ENCODE measurements around the gene DENND2A. TPM values are rescaled to one million over a fixed set of nuclear protein-coding genes. Genes with fewer than 3 reads are reported as not detected.

DENND2A gene
- total and polyA plus RNA-seq, 3 experiments from 2014 or later, result not detected

- H3K27ac ChIP-seq (ENCODE audit: low read depth, low read length), result no peak overlapping the region
- H3K27ac Mint-ChIP-seq, result no peak overlapping the region
- H3K27me3 Mint-ChIP-seq, result peaks cover 0 to 10% of the 10 kb centered on the region in 2 donors
- peaks cover 0 to 4% (median 0%) of the 10 kb centered on the region in 3 donors for H3K4me1 Mint-ChIP-seq
- peaks cover 3% of the 10 kb centered on the region for H3K27me3 ChIP-seq (ENCODE audit: insufficient read depth, low read length, poor library complexity, severe bottlenecking)
- no peaks in the 10 kb centered on the region for H3K9me3 Mint-ChIP-seq
- H3K9me3 ChIP-seq (ENCODE audit: low read length), result no peaks in the 10 kb centered on the region
- H3K36me3 Mint-ChIP-seq, result no peaks in the 10 kb centered on the region
- ChIA-PET POLR2A (no interaction called here), CTCF (no interaction called here)
- no peak overlapping the region for H3K4me3 Mint-ChIP-seq
- no peaks in the 10 kb centered on the region for H3K36me3 ChIP-seq (ENCODE audit: insufficient read depth, low read length)
- no peaks in the 10 kb centered on the region for H3K4me1 ChIP-seq (ENCODE audit: insufficient read depth, low read length)
- H3K4me3 ChIP-seq (ENCODE audit: low read length), result no peak overlapping the region
- no peak for DNase-seq
Measured at GRCh38 chr7:140546947-140547346, 93.7 kb downstream of the DENND2A start.

GRCh38 chr7:140544388-140544826 lies 96.2 kb downstream of the DENND2A start:
- Mint-ChIP-seq H3K27ac (no peak overlapping the region), H3K36me3 (no peaks in the 10 kb centered on the region), H3K27me3 (peaks cover 1 to 14% of the 10 kb centered on the region in 2 donors), H3K4me3 (no peak overlapping the region), H3K4me1 (peaks cover 0 to 4% (median 0%) of the 10 kb centered on the region in 3 donors), H3K9me3 (no peaks in the 10 kb centered on the region)
- DNase-seq, result no peak
- Histone ChIP-seq H3K4me3 (ENCODE audit: low read length) (no peak overlapping the region), H3K36me3 (ENCODE audit: insufficient read depth, low read length) (no peaks in the 10 kb centered on the region), H3K27me3 (ENCODE audit: insufficient read depth, low read length, poor library complexity, severe bottlenecking) (peaks cover 8% of the 10 kb centered on the region), H3K4me1 (ENCODE audit: insufficient read depth, low read length) (no peaks in the 10 kb centered on the region), H3K27ac (ENCODE audit: low read depth, low read length) (no peak overlapping the region), H3K9me3 (ENCODE audit: low read length) (no peaks in the 10 kb centered on the region)
- ChIA-PET POLR2A (no interaction called here), CTCF (interaction anchor here (1.4 kb wide), 1 partner anchor 23 kb away, joined by 3 read pairs; no protein-coding TSS in a partner anchor)

DNA sequence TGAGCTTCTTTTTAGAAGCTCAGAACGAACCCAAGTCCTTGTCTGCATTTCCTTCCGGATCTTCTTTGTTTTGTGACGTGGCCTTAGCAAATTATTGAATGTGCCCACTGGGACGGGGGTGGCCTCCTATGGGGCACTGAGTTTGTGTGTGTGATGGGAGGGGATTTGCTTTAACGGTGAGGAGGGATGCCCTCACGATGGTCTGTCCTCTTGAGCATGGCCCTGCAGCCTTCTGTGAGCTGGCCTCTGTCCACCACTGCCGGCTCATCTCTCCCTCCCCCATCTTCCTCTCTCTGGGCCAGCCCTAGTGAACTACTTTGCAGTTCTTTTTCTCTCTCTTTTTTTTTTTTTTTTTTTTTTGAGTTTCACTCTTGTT lies 98.4 kb downstream of the DENND2A start:
- ChIA-PET POLR2A (no interaction called here), CTCF (no interaction called here)
- no peaks in the 10 kb centered on the region for H3K9me3 Mint-ChIP-seq
- no peak for DNase-seq
- Histone ChIP-seq H3K9me3 (ENCODE audit: low read length) (no peaks in the 10 kb centered on the region), H3K4me1 (ENCODE audit: insufficient read depth, low read length) (no peaks in the 10 kb centered on the region), H3K4me3 (ENCODE audit: low read length) (no peak overlapping the region), H3K36me3 (ENCODE audit: insufficient read depth, low read length) (no peaks in the 10 kb centered on the region), H3K27me3 (ENCODE audit: insufficient read depth, low read length, poor library complexity, severe bottlenecking) (peaks cover 8% of the 10 kb centered on the region), H3K27ac (ENCODE audit: low read depth, low read length) (no peak overlapping the region)
- H3K27ac Mint-ChIP-seq, result no peak overlapping the region
- no peaks in the 10 kb centered on the region for H3K36me3 Mint-ChIP-seq
- no peak overlapping the region for H3K4me3 Mint-ChIP-seq
- peaks cover 1 to 18% of the 10 kb centered on the region in 2 donors for H3K27me3 Mint-ChIP-seq
- peaks cover 0 to 4% (median 0%) of the 10 kb centered on the region in 3 donors for H3K4me1 Mint-ChIP-seq

DNA sequence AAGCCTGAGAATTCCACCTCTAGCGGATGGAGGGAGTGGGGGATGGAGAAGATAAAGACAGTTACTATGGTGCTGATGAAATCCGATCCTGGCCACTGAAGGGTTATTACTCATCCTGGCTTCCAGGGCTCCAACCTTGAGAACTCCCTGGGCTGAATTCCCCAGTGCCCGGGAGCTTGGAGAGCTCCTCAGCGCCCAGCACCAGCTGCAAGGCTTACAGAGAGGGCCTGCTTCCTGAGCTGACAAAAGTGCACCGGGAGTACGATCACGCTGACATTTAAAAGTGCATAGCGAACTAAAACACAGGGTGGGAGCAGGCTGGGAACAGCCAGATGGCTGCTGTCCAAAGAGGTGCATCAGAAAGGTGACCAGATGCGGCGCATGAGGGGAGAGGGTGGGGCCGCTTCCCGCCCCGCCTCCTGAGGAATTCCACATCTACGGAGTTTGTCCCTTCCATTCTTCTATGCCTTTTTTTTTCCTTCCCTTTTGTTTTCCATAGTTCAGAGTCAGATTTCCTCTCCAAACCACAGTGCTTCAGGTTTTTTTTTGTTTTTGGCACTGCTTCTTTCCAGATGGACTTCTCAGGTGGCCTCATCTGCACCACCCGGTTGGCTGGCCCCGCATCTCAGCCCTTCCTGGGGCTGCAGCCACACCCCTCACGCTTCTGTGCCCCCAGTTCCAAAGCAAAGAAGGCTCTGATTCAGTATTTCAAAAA lies 98.9 kb downstream of the DENND2A start:
- CTCF ChIA-PET, result no interaction called here
- H3K9me3 Mint-ChIP-seq, result no peaks in the 10 kb centered on the region
- peaks cover 0 to 4% (median 0%) of the 10 kb centered on the region in 3 donors for H3K4me1 Mint-ChIP-seq
- DNase-seq, result no peak
- H3K36me3 Mint-ChIP-seq, result no peaks in the 10 kb centered on the region
- H3K27ac ChIP-seq (ENCODE audit: low read depth, low read length), result no peak overlapping the region
- peak overlapping the region in 1 of 8 donors; percentile 39 for H3K27ac Mint-ChIP-seq
- peaks cover 6 to 18% of the 10 kb centered on the region in 2 donors for H3K27me3 Mint-ChIP-seq
- no peak overlapping the region for H3K4me3 ChIP-seq (ENCODE audit: low read length)
- H3K36me3 ChIP-seq (ENCODE audit: insufficient read depth, low read length), result no peaks in the 10 kb centered on the region
- no peaks in the 10 kb centered on the region for H3K9me3 ChIP-seq (ENCODE audit: low read length)
- POLR2A ChIA-PET, result no interaction called here
- no peaks in the 10 kb centered on the region for H3K4me1 ChIP-seq (ENCODE audit: insufficient read depth, low read length)
- peaks cover 8% of the 10 kb centered on the region for H3K27me3 ChIP-seq (ENCODE audit: insufficient read depth, low read length, poor library complexity, severe bottlenecking)
- H3K4me3 Mint-ChIP-seq, result no peak overlapping the region

DNA sequence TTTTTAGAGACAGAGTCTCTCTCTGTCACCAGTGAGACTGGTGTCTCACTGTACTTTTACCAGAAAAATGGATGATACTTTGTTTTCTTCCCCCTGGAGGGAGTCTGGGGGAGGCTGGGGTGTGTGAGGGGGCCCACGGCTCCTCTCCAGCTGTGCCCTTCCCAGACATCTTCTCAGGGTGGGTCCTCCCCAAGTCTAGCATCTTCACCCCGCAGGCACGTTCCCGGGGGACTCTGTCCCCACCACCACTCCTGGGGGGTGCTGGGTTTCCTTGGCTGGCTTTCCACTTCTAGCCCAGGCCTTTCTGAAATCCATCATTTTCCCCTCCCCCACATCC lies 99.5 kb downstream of the DENND2A start:
- CTCF ChIA-PET, result no interaction called here
- H3K27me3 Mint-ChIP-seq, result peaks cover 7 to 21% of the 10 kb centered on the region in 2 donors

GRCh38 chr7:140540136-140540777 lies 100.4 kb downstream of the DENND2A start:
- Histone ChIP-seq H3K36me3 (ENCODE audit: insufficient read depth, low read length) (no peaks in the 10 kb centered on the region), H3K9me3 (ENCODE audit: low read length) (no peaks in the 10 kb centered on the region), H3K4me3 (ENCODE audit: low read length) (no peak overlapping the region), H3K27me3 (ENCODE audit: insufficient read depth, low read length, poor library complexity, severe bottlenecking) (peaks cover 4% of the 10 kb centered on the region), H3K4me1 (ENCODE audit: insufficient read depth, low read length) (no peaks in the 10 kb centered on the region), H3K27ac (ENCODE audit: low read depth, low read length) (no peak overlapping the region)
- peaks cover 7 to 19% of the 10 kb centered on the region in 2 donors for H3K27me3 Mint-ChIP-seq
- POLR2A ChIA-PET, result no interaction called here
- DNase-seq, result no peak
- peaks cover 0 to 4% (median 0%) of the 10 kb centered on the region in 3 donors for H3K4me1 Mint-ChIP-seq
- H3K36me3 Mint-ChIP-seq, result no peaks in the 10 kb centered on the region
- CTCF ChIA-PET, result no interaction called here
- H3K4me3 Mint-ChIP-seq, result no peak overlapping the region
- peak overlapping the region in 1 of 8 donors; percentile 78 for H3K27ac Mint-ChIP-seq
- no peaks in the 10 kb centered on the region for H3K9me3 Mint-ChIP-seq

More for the DNA sequence above, 99.5 kb downstream of the DENND2A start:
- no peak for DNase-seq
- Mint-ChIP-seq H3K4me3 (no peak overlapping the region), H3K36me3 (no peaks in the 10 kb centered on the region), H3K9me3 (no peaks in the 10 kb centered on the region), H3K4me1 (peaks cover 0 to 4% (median 0%) of the 10 kb centered on the region in 3 donors), H3K27ac (no peak overlapping the region)
- Histone ChIP-seq H3K27ac (ENCODE audit: low read depth, low read length) (no peak overlapping the region), H3K9me3 (ENCODE audit: low read length) (no peaks in the 10 kb centered on the region), H3K4me3 (ENCODE audit: low read length) (no peak overlapping the region), H3K36me3 (ENCODE audit: insufficient read depth, low read length) (no peaks in the 10 kb centered on the region), H3K27me3 (ENCODE audit: insufficient read depth, low read length, poor library complexity, severe bottlenecking) (peaks cover 4% of the 10 kb centered on the region), H3K4me1 (ENCODE audit: insufficient read depth, low read length) (no peaks in the 10 kb centered on the region)
- POLR2A ChIA-PET, result no interaction called here

DNA sequence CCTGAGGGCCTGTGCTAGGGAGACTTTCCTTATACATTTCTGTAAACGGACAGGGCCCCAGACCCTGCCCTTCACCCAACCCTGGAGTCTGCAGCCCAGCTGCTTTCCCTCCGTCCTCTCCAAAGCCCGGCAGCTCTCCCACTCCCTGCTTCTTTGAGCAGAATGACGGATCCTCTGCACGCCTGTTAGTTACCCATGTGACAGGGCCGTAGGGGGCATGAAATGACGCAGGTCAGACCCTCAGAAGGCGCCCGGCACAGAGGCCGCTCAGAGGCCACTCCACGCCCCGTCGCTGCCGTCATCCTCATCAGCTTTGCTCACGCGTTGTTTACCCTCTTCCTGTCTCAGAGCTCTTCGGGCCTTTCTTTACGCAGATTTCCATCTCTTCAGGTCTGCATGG lies 101.2 kb downstream of the DENND2A start:
- Mint-ChIP-seq H3K27ac (no peak overlapping the region), H3K36me3 (no peaks in the 10 kb centered on the region), H3K27me3 (peaks cover 11 to 27% of the 10 kb centered on the region in 2 donors), H3K4me3 (no peak overlapping the region), H3K4me1 (peaks cover 0 to 4% (median 0%) of the 10 kb centered on the region in 3 donors), H3K9me3 (no peaks in the 10 kb centered on the region)
- no peak overlapping the region for H3K4me3 ChIP-seq (ENCODE audit: low read length)
- DNase-seq, result no peak
- CTCF ChIA-PET, result no interaction called here
- no peak overlapping the region for H3K27ac ChIP-seq (ENCODE audit: low read depth, low read length)
- H3K9me3 ChIP-seq (ENCODE audit: low read length), result no peaks in the 10 kb centered on the region
- H3K27me3 ChIP-seq (ENCODE audit: insufficient read depth, low read length, poor library complexity, severe bottlenecking), result peaks cover 4% of the 10 kb centered on the region
- H3K36me3 ChIP-seq (ENCODE audit: insufficient read depth, low read length), result no peaks in the 10 kb centered on the region
- POLR2A ChIA-PET, result no interaction called here
- H3K4me1 ChIP-seq (ENCODE audit: insufficient read depth, low read length), result no peaks in the 10 kb centered on the region

DNA sequence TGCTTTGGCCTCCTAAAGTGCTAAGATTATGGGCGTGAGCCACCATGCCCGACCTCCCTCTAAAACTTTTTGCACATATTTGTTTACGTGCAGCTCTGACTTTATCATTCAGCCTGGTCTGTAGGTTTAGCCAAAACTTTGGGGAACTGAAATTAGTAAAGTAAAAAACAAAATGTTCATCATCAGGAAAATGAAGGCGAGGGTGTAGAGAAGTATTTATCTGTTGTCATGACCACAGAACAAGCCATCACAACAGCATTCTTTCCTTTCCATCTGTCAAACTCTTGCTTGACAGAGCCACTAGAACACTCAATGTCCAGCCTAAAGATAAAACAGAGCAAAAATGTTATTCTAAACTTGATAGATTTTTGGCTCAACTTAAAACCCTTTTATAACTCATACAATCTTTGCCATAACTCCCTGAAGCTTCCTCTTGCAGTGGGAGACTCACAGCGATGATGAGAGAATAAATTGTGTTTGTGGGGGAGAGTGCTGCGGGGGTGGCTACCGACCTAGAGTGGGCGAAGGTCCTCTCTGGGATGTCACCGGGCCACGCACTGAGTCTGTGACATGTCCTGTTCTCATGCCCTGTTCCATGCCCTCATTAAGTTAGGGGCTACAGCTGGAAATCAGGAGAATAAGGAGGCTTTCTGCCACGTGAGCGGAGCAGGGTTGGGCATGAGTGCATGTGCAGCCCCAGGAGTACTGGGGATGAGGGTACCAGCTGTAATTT lies 102.7 kb downstream of the DENND2A start:
- no peaks in the 10 kb centered on the region for H3K9me3 ChIP-seq (ENCODE audit: low read length)
- H3K9me3 Mint-ChIP-seq, result peaks cover 0 to 3% (median 0%) of the 10 kb centered on the region in 5 donors

More for the DNA sequence above, 102.7 kb downstream of the DENND2A start:
- no peak overlapping the region for H3K27ac Mint-ChIP-seq
- Histone ChIP-seq H3K4me3 (ENCODE audit: low read length) (no peak overlapping the region), H3K4me1 (ENCODE audit: insufficient read depth, low read length) (no peaks in the 10 kb centered on the region), H3K27ac (ENCODE audit: low read depth, low read length) (no peak overlapping the region), H3K36me3 (ENCODE audit: insufficient read depth, low read length) (no peaks in the 10 kb centered on the region), H3K27me3 (ENCODE audit: insufficient read depth, low read length, poor library complexity, severe bottlenecking) (peaks cover 4% of the 10 kb centered on the region)
- CTCF ChIA-PET, result no interaction called here
- POLR2A ChIA-PET, result no interaction called here
- H3K36me3 Mint-ChIP-seq, result no peaks in the 10 kb centered on the region
- peaks cover 12 to 37% of the 10 kb centered on the region in 2 donors for H3K27me3 Mint-ChIP-seq
- no peak overlapping the region for H3K4me3 Mint-ChIP-seq
- no peak for DNase-seq
- peaks cover 0 to 4% (median 0%) of the 10 kb centered on the region in 3 donors for H3K4me1 Mint-ChIP-seq

All from CD8-positive, alpha-beta memory T cell (primary cell).